ENCODE measurements around the gene ANKRD40.

The ANKRD40 gene

GRCh38 chr17:50697663-50698272 is 9.9 kb downstream of the ANKRD40 start:
- no peak for DNase-seq (ENCODE audit: extremely low spot score)
- ChIA-PET CTCF (interaction anchor here (0.9 to 1.9 kb wide), 5 partner anchors 8 to 216 kb away, joined by 3 to 5 read pairs (median 5); partner anchors contain the start of gene ANKRD40), POLR2A (no interaction called here)
- TF ChIP-seq CTCF (IDR thresholded peaks at IDR 0.05; ENCODE audit: control extremely low read depth, extremely low read depth, low read depth, missing control alignments) = no peak

GRCh38 chr17:50697062-50697461 is 10.7 kb downstream of the ANKRD40 start:
- TF ChIP-seq CTCF (IDR thresholded peaks at IDR 0.05; ENCODE audit: control extremely low read depth, extremely low read depth, low read depth, missing control alignments) = no peak
- DNase-seq (ENCODE audit: extremely low spot score) = no peak
- POLR2A ChIA-PET = no interaction called here
- CTCF ChIA-PET = interaction anchor here (0.9 to 1.9 kb wide), 8 partner anchors 8 to 215 kb away, joined by 3 to 5 read pairs (median 4); partner anchors contain the start of gene ANKRD40

- DNase-seq (ENCODE audit: extremely low spot score) = no peak
- ChIA-PET POLR2A (interaction anchor here (0.6 kb wide), 1 partner anchor 27 kb away, joined by 3 read pairs; no protein-coding TSS in a partner anchor), CTCF (interaction anchor here (0.9 to 2.5 kb wide), 9 partner anchors 7 to 152 kb away, joined by 3 to 13 read pairs (median 4); partner anchors contain the start of gene ANKRD40)
- TF ChIP-seq CTCF (IDR thresholded peaks at IDR 0.05; ENCODE audit: control extremely low read depth, extremely low read depth, low read depth, missing control alignments) = no peak
Observed at GRCh38 chr17:50696365-50696879, 11.3 kb downstream of the ANKRD40 start.

GRCh38 chr17:50693036-50693682 is 14.6 kb downstream of the ANKRD40 start:
- DNase-seq (ENCODE audit: extremely low spot score) = no peak
- POLR2A ChIA-PET = no interaction called here
- CTCF ChIA-PET = interaction anchor here (1.2 to 1.5 kb wide), 3 partner anchors 21 to 214 kb away, joined by 3 to 5 read pairs (median 4); no protein-coding TSS in a partner anchor
- no peak for TF ChIP-seq CTCF (IDR thresholded peaks at IDR 0.05; ENCODE audit: control extremely low read depth, extremely low read depth, low read depth, missing control alignments)

GRCh38 chr17:50692448-50693035 is 15.2 kb downstream of the ANKRD40 start:
- ChIA-PET CTCF (interaction anchor here (1.2 to 1.5 kb wide), 2 partner anchors 20 to 213 kb away, joined by 3 to 4 read pairs; no protein-coding TSS in a partner anchor), POLR2A (no interaction called here)
- TF ChIP-seq CTCF (IDR thresholded peaks at IDR 0.05; ENCODE audit: control extremely low read depth, extremely low read depth, low read depth, missing control alignments) = no peak
- DNase-seq (ENCODE audit: extremely low spot score) = no peak
